ENCODE measurements around the gene GRID2.

GRCh38 chr4:93684571-93684970 is 1380.8 kb downstream of the GRID2 start:
- TF ChIP-seq CTCF (optimal IDR thresholded peaks at IDR 0.05 in 1 of 3, IDR thresholded peaks at IDR 0.05 in 1 of 3, conservative IDR thresholded peaks at IDR 0.05 in 1 of 3; ENCODE audit: extremely low read depth in 1 of 3, insufficient read depth in 2 of 3, low read length in 3 of 3) (no peak), EZH2 (IDR thresholded peaks at IDR 0.05; ENCODE audit: low read length) (no peak)
